Neural progenitor cell (in vitro differentiated cells): ENCODE data around the gene DIS3L2. TPM values are rescaled to one million over a fixed set of nuclear protein-coding genes. Genes with fewer than 3 reads are reported as not detected.

ENCODE experiments used
- DNase-seq: peaks from one replicate; pipeline ENCODE4 v3.0.0-alpha.2; 2016; ENCODE audit warnings: low spot score
- H2AFZ ChIP-seq: fragments of 200-600 bp; sonication (generic); replicated peaks from 2 replicates; pipeline ENCODE4 v1.6.1; 2016; ENCODE audit warnings: antibody characterized with exemption
- H3F3A ChIP-seq: fragments of 200-600 bp; sonication (generic); 2 replicates; pipeline ENCODE4 v1.6.1; 2016; ENCODE audit warnings: antibody characterized with exemption, low read depth
- H3K27ac ChIP-seq: fragments of 200-600 bp; sonication (generic); 2 replicates; pipeline ENCODE4 v1.5.1; 2016; ENCODE audit warnings: mild to moderate bottlenecking
- H3K27me3 ChIP-seq: fragments of 200-600 bp; sonication (generic); 2 replicates; pipeline ENCODE4 v1.6.1; 2016; ENCODE audit warnings: mild to moderate bottlenecking, moderate library complexity
- H3K36me3 ChIP-seq: fragments of 200-600 bp; sonication (generic); 2 replicates; pipeline ENCODE4 v1.5.1; 2016
- H3K4me1 ChIP-seq: fragments of 200-600 bp; sonication (generic); 2 replicates; pipeline ENCODE4 v1.6.1; 2016; ENCODE audit warnings: mixed run types
- H3K4me2 ChIP-seq: fragments of 200-600 bp; sonication (generic); 2 replicates; pipeline ENCODE4 v1.6.1; 2016
- H3K4me3 ChIP-seq: fragments of 200-600 bp; sonication (generic); 2 replicates; pipeline ENCODE4 v1.5.1; 2016
- H3K79me2 ChIP-seq: fragments of 200-600 bp; sonication (generic); 2 replicates; pipeline ENCODE4 v1.6.1; 2016; ENCODE audit warnings: low read depth
- H3K9ac ChIP-seq: fragments of 200-600 bp; sonication (generic); 2 replicates; pipeline ENCODE4 v1.6.1; 2016
- H3K9me3 ChIP-seq: fragments of 200-600 bp; sonication (generic); 2 replicates; pipeline ENCODE4 v1.5.1; 2016; ENCODE audit warnings: low read depth
- H4K20me1 ChIP-seq: fragments of 200-600 bp; sonication (generic); 2 replicates; pipeline ENCODE4 v1.6.1; 2016; ENCODE audit warnings: low read depth
- H3K27ac Mint-ChIP-seq: 3 replicates; pipeline ENCODE4 v1.8.0; 2021; ENCODE audit warnings: mixed read lengths
- H3K27me3 Mint-ChIP-seq: 2 replicates; pipeline ENCODE4 v1.8.0; 2022; ENCODE audit warnings: low read depth, mild to moderate bottlenecking, inconsistent platforms, moderate library complexity, mixed read lengths; ENCODE audit not compliant: insufficient read depth
- H3K36me3 Mint-ChIP-seq: 3 replicates; pipeline ENCODE4 v1.8.0; 2021; ENCODE audit warnings: mixed read lengths
- H3K4me1 Mint-ChIP-seq: 3 replicates; pipeline ENCODE4 v1.8.0; 2021; ENCODE audit warnings: mixed read lengths
- H3K4me3 Mint-ChIP-seq: 3 replicates; pipeline ENCODE4 v1.8.0; 2021; ENCODE audit warnings: mild to moderate bottlenecking, moderate library complexity, mixed read lengths
- H3K9me3 Mint-ChIP-seq: 3 replicates; pipeline ENCODE4 v1.8.0; 2020; ENCODE audit warnings: mixed read lengths
- EZH2 ChIP-seq: fragments of 200-600 bp; sonication (generic); IDR thresholded peaks from 2 replicates; pipeline ENCODE4 v1.6.1; 2017; ENCODE audit warnings: antibody characterized with exemption, mild to moderate bottlenecking, moderate library complexity
- EZH2phosphoT487 ChIP-seq: fragments of 200-600 bp; sonication (generic); IDR thresholded peaks from 2 replicates; pipeline ENCODE4 v1.6.1; 2017; ENCODE audit warnings: antibody characterized with exemption
- total RNA-seq: library from RNA; depleted of rRNA; stranded (reverse); fragments of >200 nt; gene quantifications from 2 replicates; pipeline ENCODE4 v1.2.3, GENCODE V29; 2015; ENCODE audit warnings: low replicate concordance
- TF ChIP-seq, protein P1 (sequence below): fragments of 200-600 bp; sonication (generic); IDR thresholded peaks from 2 replicates; pipeline ENCODE4 v1.5.1; 2017; ENCODE audit warnings: antibody characterized with exemption, mild to moderate bottlenecking

Gene DIS3L2
- total RNA-seq, 1 donor from 2014 or later: 23.2 TPM

DNA sequence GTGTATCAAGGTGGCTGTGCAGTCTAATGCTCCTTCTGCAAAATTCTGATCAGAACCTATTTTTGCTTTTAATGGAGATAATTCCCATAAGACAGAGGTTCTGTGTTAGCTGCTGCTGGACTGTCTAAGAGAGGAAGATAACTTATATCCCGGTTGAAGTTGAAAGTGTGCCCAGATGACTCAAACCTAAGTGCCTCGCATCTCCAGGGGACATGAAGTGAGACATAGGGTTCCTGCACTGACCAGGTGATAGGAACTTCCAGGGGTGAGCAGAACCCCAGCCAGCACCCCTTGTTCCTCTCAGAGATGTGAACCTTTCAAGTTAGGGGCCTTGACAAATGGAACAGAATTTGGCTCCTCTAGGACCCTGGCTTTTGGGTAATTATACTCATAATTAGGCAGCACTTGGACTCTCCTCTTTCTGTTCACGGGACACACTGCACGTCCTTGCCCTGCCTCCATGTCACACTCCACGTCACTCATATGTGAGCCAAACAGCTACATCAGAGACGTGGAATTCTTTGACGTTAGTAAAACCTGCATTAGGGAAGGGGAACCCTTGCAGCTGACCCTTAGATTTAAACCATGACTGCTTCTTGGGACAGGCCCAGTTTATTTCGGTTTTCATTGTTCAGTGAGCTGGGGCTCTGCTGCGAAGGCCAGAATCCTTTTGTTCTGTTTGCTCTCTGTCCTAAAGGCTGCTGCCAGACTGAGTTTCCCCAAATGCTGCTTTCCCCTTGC is 312.6 kb downstream of the DIS3L2 start:
- peak overlapping the region; percentile 76 for H3K27ac Mint-ChIP-seq

DNA sequence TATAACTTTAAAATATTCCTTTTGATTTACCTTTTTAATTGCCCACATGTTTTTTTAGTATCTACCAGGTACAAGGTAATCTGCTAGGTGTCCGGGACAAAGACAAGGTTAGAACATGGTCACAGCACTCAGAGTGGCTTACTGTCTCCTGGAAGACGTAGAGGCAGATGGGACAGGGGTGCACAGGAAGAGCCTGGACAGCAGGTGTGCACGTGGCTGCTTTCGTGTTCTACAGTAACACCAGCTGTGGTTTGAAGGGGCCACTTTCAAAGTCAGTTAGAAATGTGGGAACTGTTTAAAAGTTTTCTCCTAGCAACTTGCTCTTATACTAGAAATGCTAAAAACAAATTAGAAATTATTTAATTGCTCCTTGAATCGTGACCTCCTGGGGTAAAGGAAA is 314.2 kb downstream of the DIS3L2 start:
- Histone ChIP-seq H3K4me3 (no peak overlapping the region), H3K9ac (no peak overlapping the region), H3K4me1 (peaks cover 29% of the 10 kb centered on the region), H3K27me3 (no peaks in the 10 kb centered on the region), H3K9me3 (no peaks in the 10 kb centered on the region), H3K79me2 (no peaks in the 10 kb centered on the region), H3F3A (peaks cover 9% of the 10 kb centered on the region), H4K20me1 (peaks cover 6% of the 10 kb centered on the region), H3K4me2 (peak overlapping the region; percentile 47), H2AFZ (no peak overlapping the region), H3K36me3 (no peaks in the 10 kb centered on the region), H3K27ac (no peak overlapping the region)
- H3K4me3 Mint-ChIP-seq: no peak overlapping the region
- no peak for DNase-seq
- H3K9me3 Mint-ChIP-seq: peaks cover 5% of the 10 kb centered on the region
- TF ChIP-seq, protein P1, sequence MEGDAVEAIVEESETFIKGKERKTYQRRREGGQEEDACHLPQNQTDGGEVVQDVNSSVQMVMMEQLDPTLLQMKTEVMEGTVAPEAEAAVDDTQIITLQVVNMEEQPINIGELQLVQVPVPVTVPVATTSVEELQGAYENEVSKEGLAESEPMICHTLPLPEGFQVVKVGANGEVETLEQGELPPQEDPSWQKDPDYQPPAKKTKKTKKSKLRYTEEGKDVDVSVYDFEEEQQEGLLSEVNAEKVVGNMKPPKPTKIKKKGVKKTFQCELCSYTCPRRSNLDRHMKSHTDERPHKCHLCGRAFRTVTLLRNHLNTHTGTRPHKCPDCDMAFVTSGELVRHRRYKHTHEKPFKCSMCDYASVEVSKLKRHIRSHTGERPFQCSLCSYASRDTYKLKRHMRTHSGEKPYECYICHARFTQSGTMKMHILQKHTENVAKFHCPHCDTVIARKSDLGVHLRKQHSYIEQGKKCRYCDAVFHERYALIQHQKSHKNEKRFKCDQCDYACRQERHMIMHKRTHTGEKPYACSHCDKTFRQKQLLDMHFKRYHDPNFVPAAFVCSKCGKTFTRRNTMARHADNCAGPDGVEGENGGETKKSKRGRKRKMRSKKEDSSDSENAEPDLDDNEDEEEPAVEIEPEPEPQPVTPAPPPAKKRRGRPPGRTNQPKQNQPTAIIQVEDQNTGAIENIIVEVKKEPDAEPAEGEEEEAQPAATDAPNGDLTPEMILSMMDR: no peak
- TF ChIP-seq EZH2phosphoT487 (no peak), EZH2 (no peak)
- H3K4me1 Mint-ChIP-seq: peaks cover 37% of the 10 kb centered on the region
- H3K27me3 Mint-ChIP-seq: no peaks in the 10 kb centered on the region
- peaks cover 12% of the 10 kb centered on the region for H3K36me3 Mint-ChIP-seq
- no peak overlapping the region for H3K27ac Mint-ChIP-seq

More for the DNA sequence above, 312.6 kb downstream of the DIS3L2 start:
- H3K36me3 Mint-ChIP-seq: peaks cover 4% of the 10 kb centered on the region
- no peaks in the 10 kb centered on the region for H3K79me2 ChIP-seq
- DNase-seq: peak; percentile 31
- no peaks in the 10 kb centered on the region for H3K27me3 ChIP-seq
- no peaks in the 10 kb centered on the region for H3K27me3 Mint-ChIP-seq
- H2AFZ ChIP-seq: no peak overlapping the region
- peaks cover under 1% of the 10 kb centered on the region for H3K9me3 Mint-ChIP-seq
- no peak overlapping the region for H3K4me3 ChIP-seq
- no peak overlapping the region for H3K9ac ChIP-seq
- no peak overlapping the region for H3K4me2 ChIP-seq
- no peak overlapping the region for H3K27ac ChIP-seq
- peaks cover 40% of the 10 kb centered on the region for H3K4me1 Mint-ChIP-seq
- no peak for TF ChIP-seq EZH2phosphoT487
- TF ChIP-seq, protein P1: no peak
- no peaks in the 10 kb centered on the region for H3K9me3 ChIP-seq
- H3F3A ChIP-seq: peaks cover 9% of the 10 kb centered on the region
- no peak overlapping the region for H3K4me3 Mint-ChIP-seq
- peaks cover 6% of the 10 kb centered on the region for H4K20me1 ChIP-seq
- H3K36me3 ChIP-seq: no peaks in the 10 kb centered on the region
- H3K4me1 ChIP-seq: peaks cover 29% of the 10 kb centered on the region

GRCh38 chr2:232276084-232276732 is 314.7 kb downstream of the DIS3L2 start:
- H3K9me3 ChIP-seq: no peaks in the 10 kb centered on the region
- no peak overlapping the region for H3K27ac ChIP-seq
- H3K36me3 ChIP-seq: no peaks in the 10 kb centered on the region
- TF ChIP-seq EZH2 (no peak), EZH2phosphoT487 (no peak)
- TF ChIP-seq, protein P1: no peak
- H2AFZ ChIP-seq: no peak overlapping the region
- peak overlapping the region; percentile 47 for H3K4me2 ChIP-seq
- H4K20me1 ChIP-seq: peaks cover 2% of the 10 kb centered on the region
- no peak for DNase-seq
- H3F3A ChIP-seq: peaks cover 9% of the 10 kb centered on the region
- H3K27me3 ChIP-seq: no peaks in the 10 kb centered on the region
- no peaks in the 10 kb centered on the region for H3K79me2 ChIP-seq
- Mint-ChIP-seq H3K27ac (peak overlapping the region; percentile 89), H3K4me3 (no peak overlapping the region), H3K9me3 (peaks cover 5% of the 10 kb centered on the region), H3K4me1 (peaks cover 39% of the 10 kb centered on the region), H3K36me3 (peaks cover 14% of the 10 kb centered on the region), H3K27me3 (no peaks in the 10 kb centered on the region)
- no peak overlapping the region for H3K9ac ChIP-seq
- no peak overlapping the region for H3K4me3 ChIP-seq
- H3K4me1 ChIP-seq: peaks cover 26% of the 10 kb centered on the region
